HL-60 (cell line): ENCODE data around the gene WIPF1.

Experiments used
- DNase-seq, 2 experiments: peaks; one replicate each; pipeline ENCODE4 v3.0.0-alpha.2; 2010 to 2020; ENCODE audit warnings: low read depth in 1 of 2, low spot score in 1 of 2
- H3K27ac ChIP-seq: fragments of 250-450 bp; sonication (Bioruptor Pico); replicated peaks from 2 replicates; pipeline ENCODE4 v1.5.1; 2020; ENCODE audit warnings: mild to moderate bottlenecking, moderate library complexity
- H3K27me3 ChIP-seq: fragments of 250-450 bp; sonication (Bioruptor Pico); 2 replicates; pipeline ENCODE4 v1.5.1; 2021; ENCODE audit warnings: mild to moderate bottlenecking, moderate library complexity; ENCODE audit not compliant: insufficient read depth, poor library complexity, severe bottlenecking
- H3K4me3 ChIP-seq: replicated peaks from 2 replicates; pipeline ENCODE4 v1.5.1; 2011; ENCODE audit warnings: mild to moderate bottlenecking, control low read depth, low read length; ENCODE audit not compliant: insufficient read depth
- CTCF ChIP-seq: IDR thresholded peaks from one replicate; pipeline ENCODE4 v1.5.1; 2011; ENCODE audit warnings: low read length, control low read depth, inconsistent platforms; ENCODE audit not compliant: insufficient read depth
- GABPA ChIP-seq: IDR thresholded peaks from 2 replicates; pipeline ENCODE4 v1.6.1; 2012; ENCODE audit warnings: low read depth
- POLR2AphosphoS5 ChIP-seq: IDR thresholded peaks from 2 replicates; pipeline ENCODE4 v1.6.1; 2012; ENCODE audit warnings: low read depth
- REST ChIP-seq: IDR thresholded peaks from 2 replicates; pipeline ENCODE4 v1.6.1; 2012; ENCODE audit warnings: low read depth; ENCODE audit not compliant: insufficient replicate concordance
- SPI1 ChIP-seq: IDR thresholded peaks from 2 replicates; pipeline ENCODE4 v1.6.1; 2012; ENCODE audit warnings: low read depth, mild to moderate bottlenecking, borderline replicate concordance

WIPF1 gene

DNA sequence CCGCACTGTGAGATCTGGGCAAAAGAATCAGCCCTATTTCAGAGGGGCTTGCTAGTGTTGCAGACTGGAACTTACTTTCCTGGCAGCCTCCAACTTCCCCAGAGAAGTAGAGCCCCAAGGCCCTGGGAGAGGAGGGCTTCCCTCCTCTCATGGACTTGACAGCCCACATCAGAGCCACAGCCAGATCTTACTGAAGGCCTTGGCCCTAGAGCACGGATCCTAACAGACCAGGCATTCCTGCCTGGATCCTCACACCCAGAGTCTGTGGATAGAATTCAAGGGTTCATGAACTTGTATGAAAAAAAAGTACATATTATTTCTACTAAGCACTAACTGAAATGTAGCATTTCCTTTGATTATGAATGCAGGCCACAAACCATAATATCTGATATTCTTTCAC, 8.3 kb downstream of the WIPF1 start:
- no peak for TF ChIP-seq REST
- TF ChIP-seq CTCF = no peak
- Histone ChIP-seq H3K4me3 (no peak overlapping the region), H3K27me3 (no peaks in the 10 kb centered on the region), H3K27ac (no peak overlapping the region)
- no peak for DNase-seq

- no peak for TF ChIP-seq CTCF
- no peak for TF ChIP-seq GABPA
- TF ChIP-seq REST = no peak
- no peak for TF ChIP-seq SPI1
- no peak for TF ChIP-seq POLR2AphosphoS5
- DNase-seq = no peak
- Histone ChIP-seq H3K4me3 (no peak overlapping the region), H3K27ac (no peak overlapping the region), H3K27me3 (no peaks in the 10 kb centered on the region)
Observed at GRCh38 chr2:174588463-174588862, 9.1 kb downstream of the WIPF1 start.

DNA sequence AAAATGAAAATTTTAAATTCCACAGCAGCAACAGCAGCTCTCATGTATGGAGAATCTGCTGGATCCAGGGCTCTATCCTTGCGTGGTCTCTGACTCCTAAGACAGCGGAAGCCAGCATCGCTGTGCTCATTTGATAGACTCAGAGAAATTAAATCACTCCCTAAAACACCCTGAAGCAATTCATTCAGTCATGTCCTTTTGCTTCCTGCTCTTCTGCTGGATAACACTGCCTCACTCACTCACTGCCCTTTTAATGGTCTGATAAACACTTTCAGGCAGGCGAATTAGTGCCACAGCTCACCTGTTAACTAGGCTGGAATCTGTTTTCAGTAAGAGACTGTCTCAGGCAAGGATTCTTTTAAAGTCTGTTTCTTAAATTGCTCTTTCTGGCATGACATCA, 10.0 kb downstream of the WIPF1 start:
- no peak for DNase-seq
- no peak overlapping the region for H3K27ac ChIP-seq

More for the DNA sequence above, 10.0 kb downstream of the WIPF1 start:
- no peak for TF ChIP-seq POLR2AphosphoS5
- TF ChIP-seq GABPA = no peak
- TF ChIP-seq CTCF = no peak
- TF ChIP-seq SPI1 = no peak
- H3K4me3 ChIP-seq = no peak overlapping the region
- H3K27me3 ChIP-seq = no peaks in the 10 kb centered on the region
